Dermis lymphatic vessel endothelial cell (primary cell): ENCODE results near the gene ECHDC3. TPM values are rescaled to one million over a fixed set of nuclear protein-coding genes. Genes with fewer than 3 reads are reported as not detected.

Experiments used
- total RNA-seq: library from RNA; depleted of rRNA; stranded (reverse); fragments of >200 nt; gene quantifications from 2 replicates; pipeline ENCODE4 v1.2.1, GENCODE V29; 2014

Gene ECHDC3, protein sequence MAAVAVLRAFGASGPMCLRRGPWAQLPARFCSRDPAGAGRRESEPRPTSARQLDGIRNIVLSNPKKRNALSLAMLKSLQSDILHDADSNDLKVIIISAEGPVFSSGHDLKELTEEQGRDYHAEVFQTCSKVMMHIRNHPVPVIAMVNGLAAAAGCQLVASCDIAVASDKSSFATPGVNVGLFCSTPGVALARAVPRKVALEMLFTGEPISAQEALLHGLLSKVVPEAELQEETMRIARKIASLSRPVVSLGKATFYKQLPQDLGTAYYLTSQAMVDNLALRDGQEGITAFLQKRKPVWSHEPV
- total RNA-seq: 15.7 and 21.7 TPM in 2 replicates

DNA sequence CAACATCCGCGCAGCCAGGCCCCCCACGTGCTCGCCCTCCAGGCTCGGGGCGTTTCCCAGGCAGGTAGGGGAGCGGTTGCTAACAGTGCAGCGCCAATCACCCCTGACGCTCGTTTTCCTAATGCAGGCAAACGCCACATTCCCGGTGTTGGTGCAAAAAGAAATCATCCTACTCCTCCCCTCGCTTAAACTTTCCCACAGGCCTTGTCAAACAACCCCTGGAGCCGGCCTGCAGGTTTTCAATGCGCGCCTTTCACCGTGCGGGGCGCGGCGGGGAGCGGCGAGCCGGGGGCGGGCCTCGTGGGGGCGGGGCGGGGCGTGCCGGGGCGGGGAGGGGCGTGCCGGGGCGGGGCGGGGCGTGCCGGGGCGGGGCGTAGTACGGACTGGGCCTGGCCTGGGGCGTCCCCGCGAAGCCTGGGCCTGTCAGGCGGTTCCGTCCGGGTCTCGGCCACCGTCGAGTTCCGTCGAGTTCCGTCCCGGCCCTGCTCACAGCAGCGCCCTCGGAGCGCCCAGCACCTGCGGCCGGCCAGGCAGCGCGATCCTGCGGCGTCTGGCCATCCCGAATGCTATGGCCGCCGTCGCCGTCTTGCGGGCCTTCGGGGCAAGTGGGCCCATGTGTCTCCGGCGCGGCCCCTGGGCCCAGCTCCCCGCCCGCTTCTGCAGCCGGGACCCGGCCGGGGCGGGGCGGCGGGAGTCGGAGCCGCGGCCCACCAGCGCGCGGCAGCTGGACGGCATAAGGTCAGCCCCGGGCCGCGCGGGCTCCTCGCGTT lies at the start of gene ECHDC3:
TSS of gene ECHDC3 (plus strand) at position 374 of the 770 bp plus-strand sequence. CDS start at position 569, 195 bp downstream.

Other genes with a start within 250 kb of the ECHDC3 start
- 13.2 and 14.3 TPM in 2 replicates for gene USP6NL, start 130.7 kb upstream of the ECHDC3 start, total RNA-seq
- gene PROSER2, start 81.0 kb downstream of the ECHDC3 start, total RNA-seq: 4.0 and 8.0 TPM in 2 replicates